Activated CD4-positive, CD25-positive, alpha-beta regulatory T cell treated with anti-CD3 and anti-CD28 coated beads, Interleukin-2, amount 50 U/mL, for 16 hours (primary cell): ENCODE measurements around the gene MGMT.

ENCODE experiments used
- DNase-seq: peaks from one replicate; pipeline ENCODE4 v3.0.0-alpha.2; 2020; ENCODE audit warnings: low read depth, low spot score

Gene MGMT

GRCh38 chr10:129589546-129589945, 122.5 kb downstream of the MGMT start:
- no peak for DNase-seq

DNA sequence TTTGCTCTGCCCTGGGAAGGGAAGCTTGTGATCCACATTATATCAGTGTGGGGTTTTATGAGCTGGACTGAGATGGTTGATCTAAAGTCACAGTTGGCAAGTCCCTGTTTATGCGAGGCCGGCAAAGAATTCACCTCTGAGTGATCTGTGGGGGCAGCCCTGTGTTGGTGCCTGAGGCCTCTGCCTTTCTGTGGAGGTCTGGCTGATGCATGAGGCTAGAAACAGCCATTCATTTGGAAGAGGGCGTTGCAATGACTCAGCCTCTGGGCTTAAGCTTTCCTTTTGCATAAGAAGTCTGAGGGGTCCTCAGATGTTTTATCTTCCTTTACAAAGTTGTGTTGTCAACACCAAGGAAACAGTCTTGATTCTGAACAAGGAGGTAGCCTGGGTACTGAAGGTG, 126.9 kb downstream of the MGMT start:
- no peak for DNase-seq

DNA sequence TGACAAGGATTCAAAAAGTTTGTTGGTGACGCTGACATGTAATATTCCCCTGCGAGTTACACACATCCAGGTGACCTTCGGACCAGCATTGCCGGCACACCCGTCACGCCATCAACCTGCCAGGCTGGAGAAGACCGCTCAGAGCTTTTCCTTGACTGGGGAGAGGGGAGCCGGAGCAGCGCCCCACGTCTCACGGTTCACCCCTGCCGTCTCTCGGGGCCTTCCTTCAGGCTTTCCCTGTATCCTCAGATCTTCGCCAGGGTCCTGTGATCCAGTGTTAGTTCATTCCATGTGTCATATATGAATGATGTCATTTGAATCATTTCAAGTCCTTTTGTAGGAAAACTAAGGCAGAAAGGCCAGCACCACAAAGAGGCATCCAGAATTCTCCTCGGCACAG, 127.8 kb downstream of the MGMT start:
- no peak for DNase-seq

- no peak for DNase-seq
Observed at GRCh38 chr10:129598413-129598812, 131.4 kb downstream of the MGMT start.

DNA sequence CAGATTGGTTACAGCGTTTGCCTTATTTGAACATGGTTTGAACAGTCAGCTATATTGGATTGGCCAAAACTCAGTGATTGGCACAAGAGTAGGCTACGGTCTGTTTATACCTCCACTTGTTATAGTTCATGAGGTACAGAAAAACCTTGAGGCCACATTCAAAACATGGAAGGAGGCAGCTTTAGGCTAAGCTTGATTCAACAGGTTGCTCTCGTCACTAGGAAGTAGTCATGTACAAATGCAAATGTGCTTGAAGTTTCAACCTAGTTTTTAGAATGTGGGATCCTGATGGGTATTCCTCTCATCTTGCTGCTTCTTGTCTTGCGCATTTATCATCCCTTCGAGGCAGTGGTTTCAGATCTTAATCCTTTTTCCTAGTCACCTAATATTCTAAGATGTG, 132.1 kb downstream of the MGMT start:
- no peak for DNase-seq

DNA sequence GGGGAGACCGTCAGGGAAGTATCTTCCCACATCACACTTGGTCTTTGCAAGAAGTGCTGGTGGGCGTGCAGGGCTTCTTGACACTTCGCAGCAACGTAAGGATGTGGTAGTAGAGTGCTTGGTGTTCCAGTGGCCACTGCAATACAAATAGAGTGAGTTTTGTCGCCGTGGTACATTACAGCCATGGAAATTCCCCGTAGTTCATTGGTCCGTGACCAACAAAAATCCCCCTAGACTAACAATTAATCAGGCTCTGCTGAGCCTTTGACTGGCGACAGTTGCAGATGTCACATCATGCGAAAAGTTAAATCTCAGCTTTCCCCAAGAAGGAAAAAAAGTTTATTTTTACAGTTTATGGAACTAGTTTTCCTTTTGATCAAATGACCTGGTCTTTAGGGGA, 134.7 kb downstream of the MGMT start:
- DNase-seq: no peak

DNA sequence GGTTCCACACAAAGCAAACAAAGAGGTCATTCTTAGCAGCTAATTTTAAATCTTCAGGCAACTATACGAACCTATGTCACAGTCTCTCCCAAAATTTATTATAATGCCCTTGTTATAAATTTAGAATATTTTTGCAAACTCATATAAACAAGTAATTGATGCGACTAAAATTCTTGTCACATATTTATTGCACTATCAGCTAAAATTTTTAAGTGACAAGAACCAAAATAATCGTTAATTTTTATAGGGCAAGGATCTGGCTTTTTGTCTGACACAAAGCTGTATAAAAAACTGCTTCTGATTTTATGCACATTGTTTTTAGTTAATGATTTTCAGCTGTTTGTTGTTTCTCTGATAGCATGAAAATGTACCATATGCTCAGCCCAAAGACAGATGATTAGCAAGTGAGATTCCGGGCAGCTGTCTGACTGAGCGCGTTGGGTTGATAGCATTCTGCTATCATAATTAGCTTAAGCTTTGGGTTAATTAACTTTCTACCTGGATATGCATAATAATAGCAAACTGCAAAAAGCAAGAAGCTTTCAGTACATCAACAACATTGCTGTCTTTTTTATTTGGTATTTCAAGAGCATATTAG, 136.0 kb downstream of the MGMT start:
- no peak for DNase-seq

DNA sequence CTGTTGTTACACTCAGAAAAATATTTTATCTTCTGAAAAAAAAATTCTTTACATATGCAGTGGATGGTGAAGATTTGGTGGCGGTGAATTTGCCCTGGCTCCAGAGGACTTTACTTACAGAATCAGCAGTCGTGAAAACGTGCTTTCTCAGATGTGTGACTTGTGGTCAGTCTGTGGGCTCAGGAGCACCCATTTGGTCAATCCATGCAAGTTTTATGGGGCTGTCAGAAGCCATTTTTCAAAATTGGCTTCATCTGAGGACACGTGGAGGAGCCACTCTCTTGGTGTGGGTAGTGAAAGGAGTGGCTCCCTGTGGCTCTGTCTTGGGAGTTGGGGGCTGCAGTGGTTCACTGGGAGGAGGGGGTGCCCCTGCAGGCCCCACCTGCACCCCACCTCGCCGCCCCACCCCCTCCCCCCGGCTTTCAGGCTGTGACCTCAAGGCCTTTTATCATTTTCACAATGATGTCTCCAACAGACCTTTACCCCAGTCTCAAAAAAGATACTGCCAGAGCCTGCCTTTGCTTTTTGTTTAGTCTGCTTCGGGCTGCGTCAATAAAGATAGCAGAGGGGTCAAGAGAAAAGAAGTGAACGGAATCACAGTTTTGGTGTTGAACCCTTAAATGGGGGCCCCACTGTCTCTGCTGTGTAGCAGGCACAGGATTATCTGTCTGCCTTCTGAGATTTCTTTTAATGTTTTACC, 137.4 kb downstream of the MGMT start:
- DNase-seq: no peak

DNA sequence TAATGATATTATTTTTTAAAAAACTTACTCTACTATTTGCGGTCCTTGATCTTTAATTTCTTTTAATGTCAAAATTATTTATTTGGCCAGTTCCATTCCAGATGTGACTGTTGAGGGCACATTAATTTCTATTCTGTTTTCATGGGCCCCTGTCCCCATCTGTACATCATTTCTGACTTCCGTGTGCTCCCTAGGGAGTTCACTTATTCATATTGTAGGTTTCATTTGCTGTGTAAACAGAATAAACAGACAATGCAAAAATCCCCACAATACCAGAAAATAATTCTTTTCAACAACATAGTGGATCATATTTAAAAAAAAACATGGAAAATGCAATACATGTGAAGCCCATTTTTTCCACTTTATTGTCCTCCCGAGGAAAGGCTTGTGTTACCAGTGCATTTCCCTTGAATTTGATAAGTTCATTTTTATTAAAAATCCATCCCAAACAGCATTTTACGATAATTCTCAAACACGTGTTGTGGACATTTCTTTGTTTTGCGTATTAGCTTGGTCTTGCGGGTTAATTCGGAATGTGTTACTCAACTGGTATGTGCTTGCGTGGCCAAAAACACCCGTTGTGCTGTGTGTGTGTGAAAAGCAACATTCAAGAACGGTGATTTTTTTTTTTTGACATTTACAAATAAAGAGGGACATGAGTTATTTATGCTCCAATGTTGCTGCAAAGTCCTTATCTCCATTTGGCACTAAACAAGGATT, 138.4 kb downstream of the MGMT start:
- DNase-seq: no peak

- no peak for DNase-seq
Observed at GRCh38 chr10:129605986-129606518, 139.0 kb downstream of the MGMT start.

- DNase-seq: no peak
Observed at GRCh38 chr10:129607607-129608109, 140.6 kb downstream of the MGMT start.

DNA sequence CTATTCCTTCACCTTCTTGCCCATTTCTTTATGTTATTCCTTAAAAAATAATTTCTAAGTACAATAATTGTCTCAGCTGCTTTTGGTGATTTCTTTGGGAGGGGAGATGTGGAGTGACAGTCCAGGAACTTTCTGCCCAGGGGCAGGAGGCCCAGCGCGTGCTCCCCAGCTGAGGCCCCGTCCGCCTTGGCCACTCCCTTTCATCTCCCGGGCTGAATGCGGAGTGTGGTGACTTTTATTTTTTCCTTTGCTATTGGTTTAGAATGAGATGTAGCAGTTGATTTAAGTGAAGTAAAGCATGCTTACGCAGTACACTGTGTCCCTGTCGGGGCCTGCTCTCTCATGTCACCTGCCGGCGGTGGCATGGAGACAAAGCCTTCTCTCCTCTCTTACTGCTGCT, 141.6 kb downstream of the MGMT start:
- no peak for DNase-seq

- no peak for DNase-seq
Observed at GRCh38 chr10:129609551-129609950, 142.5 kb downstream of the MGMT start.

- no peak for DNase-seq
Observed at GRCh38 chr10:129612481-129613109, 145.6 kb downstream of the MGMT start.

GRCh38 chr10:129613377-129613980, 146.4 kb downstream of the MGMT start:
- no peak for DNase-seq

DNA sequence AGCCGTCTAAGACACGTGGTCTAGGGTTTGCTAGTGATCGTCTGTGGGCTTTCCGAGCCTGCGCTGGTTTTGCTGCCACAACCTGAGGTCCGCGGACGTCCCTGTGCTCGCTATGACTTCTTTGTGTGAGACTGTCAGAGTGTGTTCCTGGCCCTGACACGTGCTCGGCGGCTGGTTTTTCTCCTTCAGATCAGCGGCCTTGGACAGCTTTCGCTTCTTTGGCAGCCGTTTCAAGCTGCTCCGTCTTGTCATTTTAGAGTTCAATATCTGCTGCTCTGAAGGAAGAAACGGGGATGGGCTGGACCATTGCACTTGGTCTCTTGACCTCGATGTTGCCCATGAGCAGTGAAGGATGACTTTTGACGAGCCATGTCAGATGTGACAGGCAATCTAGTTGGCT, 147.3 kb downstream of the MGMT start:
- no peak for DNase-seq

- DNase-seq: no peak
Observed at GRCh38 chr10:129615381-129615780, 148.3 kb downstream of the MGMT start.

- DNase-seq: no peak
Observed at GRCh38 chr10:129615921-129616525, 149.0 kb downstream of the MGMT start.

DNA sequence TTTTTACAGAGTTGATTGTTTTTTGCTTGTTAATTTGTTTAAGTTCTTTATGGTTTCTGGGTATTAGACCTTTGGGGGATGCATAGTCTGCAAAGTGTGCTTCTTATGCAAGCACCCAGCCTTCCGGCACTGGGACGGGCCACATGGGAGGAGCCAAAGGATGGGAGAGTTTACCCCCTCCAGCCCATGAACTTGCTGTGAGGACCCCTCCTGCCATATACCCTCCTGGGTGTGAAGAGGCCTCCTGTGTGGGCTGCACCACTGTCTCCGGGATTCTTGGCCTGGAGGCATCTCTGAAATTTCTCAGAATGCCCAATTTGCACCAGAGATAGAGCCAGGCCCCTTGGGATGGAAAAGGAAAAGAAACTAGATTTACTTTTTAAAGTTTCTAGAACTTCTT, 150.7 kb downstream of the MGMT start:
- DNase-seq: no peak

DNA sequence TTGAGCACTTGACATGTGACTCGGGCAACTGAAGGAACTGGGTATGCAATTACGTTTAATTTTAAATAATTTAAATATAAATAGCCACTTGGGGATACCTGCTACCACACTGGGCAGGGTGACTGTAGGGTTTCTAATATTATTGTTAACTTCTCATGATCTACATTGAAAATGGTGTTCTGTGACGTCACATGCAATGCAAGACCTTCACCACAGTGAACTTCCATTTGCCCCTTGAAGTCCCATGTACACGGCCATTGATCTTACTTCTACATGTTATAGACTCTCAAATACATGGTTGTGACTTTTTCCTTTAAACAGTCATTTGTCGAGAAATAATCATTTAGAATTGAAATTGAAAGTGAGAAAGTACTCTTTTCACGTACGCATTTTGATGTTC, 154.0 kb downstream of the MGMT start:
- DNase-seq: no peak

DNA sequence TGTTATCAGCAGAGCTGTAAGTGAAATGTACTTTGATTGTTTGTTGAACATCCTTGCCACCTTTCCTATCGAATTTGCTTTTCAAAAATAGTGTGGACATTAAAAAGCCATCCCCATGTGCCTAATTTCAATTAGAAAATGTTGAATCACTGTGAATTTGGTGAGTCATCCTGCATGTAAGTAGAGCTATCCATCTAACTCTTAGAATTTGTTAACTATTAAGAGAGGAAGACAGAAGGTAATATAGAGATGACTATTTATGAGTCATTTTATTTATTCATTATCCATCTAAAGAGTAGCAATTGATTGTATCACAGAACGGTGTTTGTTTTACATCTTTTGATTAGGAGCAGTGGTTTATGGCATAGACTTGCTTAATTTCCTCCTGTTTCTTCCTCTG, 154.7 kb downstream of the MGMT start:
- no peak for DNase-seq
